Endothelial cell of umbilical vein (primary cell): Measurements from ENCODE around the gene ASB13. TPM values are rescaled to one million over a fixed set of nuclear protein-coding genes. Genes with fewer than 3 reads are reported as not detected.

Experiments used
- BruUV-seq: library from RNA; stranded (reverse); fragments of 400-500 nt; replicated peaks from 2 replicates; lab custom pipeline; 2021; lab: Mats Ljungman, UMichigan
- CTCF ChIA-PET: fragments of 300-600, 350-600 bp; sonication (Branson Sonifier 250); formaldehyde crosslinking; loops from one replicate; lab custom pipeline; 2021; ENCODE audit warnings: antibody characterized with exemption, inconsistent platforms; lab: Charles Lee
- POLR2A ChIA-PET: fragments of 300-600, 350-600 bp; sonication (Branson Sonifier 250); formaldehyde crosslinking; loops from one replicate; lab custom pipeline; 2021; ENCODE audit warnings: antibody characterized with exemption, inconsistent platforms; lab: Charles Lee
- DNase-seq: peaks from one replicate; pipeline ENCODE4 v3.0.0-alpha.2; 2011; ENCODE audit warnings: low read depth, low spot score
- FAIRE-seq: peaks from 2 replicates; lab custom pipeline; 2011; peaks lifted over from hg19 to GRCh38; lab: Jason Lieb, UNC
- H2AFZ ChIP-seq: 2 replicates; pipeline ENCODE4 v1.6.0; 2012; ENCODE audit warnings: low read depth, low read length, control low read depth, inconsistent platforms
- H3K27ac ChIP-seq: 2 replicates; pipeline ENCODE4 v1.5.1; 2011; ENCODE audit warnings: low read depth, mild to moderate bottlenecking, control low read depth, low read length, moderate library complexity; ENCODE audit not compliant: insufficient read depth
- H3K27me3 ChIP-seq, 2 experiments: 2 replicates each; pipeline versions ENCODE4 v1.6.0 to v1.6.1; 2011; ENCODE audit warnings: low read length in 2 of 2, mixed read lengths in 1 of 2; ENCODE audit not compliant: control insufficient read depth in 2 of 2, insufficient read depth in 2 of 2
- H3K36me3 ChIP-seq, 2 experiments: 2 replicates in 1 of 2; 3 replicates in 1 of 2; pipeline ENCODE4 v1.5.1; 2011; ENCODE audit warnings: low read length in 2 of 2, mild to moderate bottlenecking in 1 of 2, moderate library complexity in 1 of 2; ENCODE audit not compliant: control insufficient read depth in 2 of 2, insufficient read depth in 2 of 2; ENCODE audit errors: extremely low read depth in 1 of 2
- H3K4me1 ChIP-seq: 3 replicates; pipeline ENCODE4 v1.5.1; 2011; ENCODE audit warnings: mild to moderate bottlenecking, low read length; ENCODE audit not compliant: control insufficient read depth, insufficient read depth; ENCODE audit errors: extremely low read depth
- H3K4me2 ChIP-seq: 2 replicates; pipeline ENCODE4 v1.6.1; 2011; ENCODE audit warnings: low read length, control low read depth, mixed read lengths; ENCODE audit not compliant: insufficient read depth
- H3K4me3 ChIP-seq, 3 experiments: fragments of 200-600 bp in 1 of 3; sonication (generic), shearing (Covaris generic) in 1 of 3; replicated peaks in 1 of 3; 2 replicates each; pipeline ENCODE4 v1.5.1; 2011 to 2016; ENCODE audit warnings: control low read depth in 3 of 3, low read length in 3 of 3, mild to moderate bottlenecking in 2 of 3, inconsistent platforms in 1 of 3, low read depth in 1 of 3, moderate library complexity in 1 of 3; ENCODE audit not compliant: insufficient read depth in 1 of 3
- H3K79me2 ChIP-seq: 2 replicates; pipeline ENCODE4 v1.6.0; 2012; ENCODE audit warnings: low read length, inconsistent platforms; ENCODE audit not compliant: control insufficient read depth, insufficient read depth
- H3K9ac ChIP-seq: replicated peaks from 2 replicates; pipeline ENCODE3; 2011; ENCODE audit warnings: low read length, control low read depth; ENCODE audit not compliant: insufficient read depth; ENCODE audit errors: extremely low read depth
- H3K9me1 ChIP-seq: replicated peaks from 3 replicates; pipeline ENCODE4 v1.6.0; 2011; ENCODE audit warnings: mild to moderate bottlenecking, low read length; ENCODE audit not compliant: control insufficient read depth, insufficient read depth; ENCODE audit errors: extremely low read depth
- H3K9me3 ChIP-seq: replicated peaks from 2 replicates; pipeline ENCODE4 v1.5.1; 2012; ENCODE audit warnings: low read length, inconsistent platforms; ENCODE audit not compliant: control insufficient read depth, insufficient read depth
- H4K20me1 ChIP-seq: replicated peaks from 2 replicates; pipeline ENCODE3; 2011; ENCODE audit warnings: mild to moderate bottlenecking, low read length; ENCODE audit not compliant: control insufficient read depth, insufficient read depth; ENCODE audit errors: extremely low read depth
- CTCF ChIP-seq, 2 donors: IDR thresholded peaks; 1 replicate in 1 of 2; 2 replicates in 1 of 2; pipeline ENCODE4 v1.5.1; 2011; ENCODE audit warnings: low read length in 2 of 2, mild to moderate bottlenecking in 2 of 2, moderate library complexity in 2 of 2, control low read depth in 1 of 2, inconsistent platforms in 1 of 2, low read depth in 1 of 2; ENCODE audit not compliant: insufficient read depth in 1 of 2; ENCODE audit errors: extremely low read depth in 1 of 2
- EZH2 ChIP-seq: IDR thresholded peaks from 2 replicates; pipeline ENCODE4 v1.6.1; 2012; ENCODE audit warnings: borderline replicate concordance, low read depth, mild to moderate bottlenecking, moderate library complexity, low read length, inconsistent platforms; ENCODE audit not compliant: severe bottlenecking
- FOS ChIP-seq: IDR thresholded peaks from 2 replicates; pipeline ENCODE4 v1.6.1; 2011; ENCODE audit warnings: mild to moderate bottlenecking, low read length, moderate library complexity, borderline replicate concordance; ENCODE audit not compliant: insufficient read depth
- JUN ChIP-seq: IDR thresholded peaks from 2 replicates; pipeline ENCODE4 v1.6.1; 2011; ENCODE audit warnings: borderline replicate concordance, low read depth; ENCODE audit not compliant: insufficient read length, insufficient read depth
- MYC ChIP-seq: IDR thresholded peaks from one replicate; pipeline ENCODE4 v1.6.1; 2011; ENCODE audit warnings: mild to moderate bottlenecking, low read depth, low read length
- POLR2A ChIP-seq: IDR thresholded peaks from 2 replicates; pipeline ENCODE4 v1.6.1; 2012; ENCODE audit warnings: low read depth, mild to moderate bottlenecking, control low read depth, low read length
- POLR2AphosphoS5 ChIP-seq: IDR thresholded peaks from 2 replicates; pipeline ENCODE4 v1.6.1; 2012; ENCODE audit warnings: low read depth, mild to moderate bottlenecking, control low read depth, low read length, moderate library complexity; ENCODE audit not compliant: insufficient read depth
- dilution Hi-C: fragments of 300-500 bp; cut with MboI; formaldehyde crosslinking; loops from one replicate; pipeline ENCODE4 v1.15.0; 2019; ENCODE audit warnings: low sequenced_read_pairs; ENCODE audit not compliant: extremely low pct_ligation_motif_present
- intact Hi-C: fragments of 100-400 bp; cut with micrococcal nuclease; formaldehyde crosslinking; loops from one replicate; pipeline ENCODE4 v1.10.0; 2022
- polyA plus RNA-seq, 4 experiments: library from polyadenylated mRNA; depleted of rRNA in 3 of 4; stranded (reverse) in 3 of 4; unstranded in 1 of 4; fragments of >200 nt; gene quantifications; 2 replicates each; pipeline versions ENCODE4 v1.2.1 to v1.2.3, GENCODE V29; 2011 to 2012; ENCODE audit warnings: missing spikeins in 1 of 4
- total RNA-seq: library from RNA; stranded (reverse); gene quantifications from 2 replicates; pipeline ENCODE4 v1.2.3, GENCODE V29; 2021
- TF ChIP-seq, protein P1 (sequence below): IDR thresholded peaks from 2 replicates; pipeline ENCODE4 v1.6.1; 2011; ENCODE audit not compliant: insufficient read depth, insufficient read length

The ASB13 gene
- total and polyA plus RNA-seq, 2 donors (not counting 3 experiments of a cell fraction or from before 2014, with no cell fraction given) = 6.3 to 7.3 TPM

DNA sequence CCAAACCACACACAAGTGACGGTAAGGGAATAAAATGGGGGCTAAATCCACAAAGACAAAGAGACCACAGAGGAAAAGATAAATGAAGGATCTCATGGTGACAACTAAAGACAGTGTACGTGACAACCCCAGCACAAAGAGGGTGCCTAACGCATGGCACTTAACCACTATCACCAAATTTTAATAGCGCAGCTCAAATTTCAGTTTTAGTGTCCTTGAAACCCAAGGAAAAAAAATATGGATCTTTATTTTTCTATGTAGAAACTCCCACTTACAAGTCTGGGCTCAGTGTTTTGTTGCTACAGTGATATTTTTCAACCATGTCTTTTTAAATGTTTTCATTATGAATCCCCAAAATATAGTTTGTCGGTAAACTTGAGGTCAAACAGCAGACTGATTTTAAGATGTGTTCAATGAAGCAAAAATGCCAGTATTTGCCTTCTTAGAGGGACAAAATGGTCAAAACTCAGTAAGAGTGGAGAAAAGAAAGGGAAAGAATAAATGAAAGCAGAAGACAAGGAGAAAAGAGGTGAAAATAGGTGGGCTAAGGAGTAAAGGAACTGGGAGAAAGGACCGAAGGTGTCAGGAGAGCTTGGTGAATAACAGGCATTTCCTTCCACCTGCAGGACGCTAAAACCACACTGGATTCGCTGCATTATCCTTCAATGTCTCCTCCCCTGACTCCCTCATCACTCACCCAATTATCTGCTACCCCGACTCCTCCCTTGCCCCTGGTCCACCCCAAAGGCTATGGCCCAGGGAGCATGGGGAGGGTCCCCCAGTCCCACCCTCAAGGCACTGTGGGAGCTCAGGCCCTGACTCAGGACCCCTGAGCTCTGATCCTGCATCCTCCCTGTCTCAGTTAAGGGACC lies 3.5 kb downstream of the ASB13 start:
- dilution Hi-C loops = no loop called here

GRCh38 chr10:5661043-5661442 lies 5.4 kb downstream of the ASB13 start:
- Histone ChIP-seq H3K4me1 (peaks cover 6% of the 10 kb centered on the region), H3K27me3 (no peaks in the 10 kb centered on the region), H3K79me2 (no peaks in the 10 kb centered on the region), H3K27ac (no peak overlapping the region), H4K20me1 (no peaks in the 10 kb centered on the region), H2AFZ (no peak overlapping the region), H3K9ac (no peak overlapping the region), H3K36me3 (no peaks in the 10 kb centered on the region), H3K4me3 (no peak overlapping the region), H3K4me2 (no peak overlapping the region), H3K9me3 (no peaks in the 10 kb centered on the region), H3K9me1 (no peaks in the 10 kb centered on the region)
- BruUV-seq = no TSS peak
- intact Hi-C loops (no loop called here), dilution Hi-C loops (no loop called here)
- POLR2A ChIA-PET = no interaction called here
- DNase-seq (no peak), FAIRE-seq (no peak)
- TF ChIP-seq EZH2 (no peak), CTCF (IDR thresholded peaks at IDR 0.05; ENCODE audit: extremely low read depth in 1 of 2, insufficient read depth in 1 of 2, low read depth in 1 of 2, low read length in 2 of 2) (no peak), POLR2AphosphoS5 (no peak), FOS (no peak), MYC (no peak), POLR2A (no peak)
- TF ChIP-seq, protein P1, sequence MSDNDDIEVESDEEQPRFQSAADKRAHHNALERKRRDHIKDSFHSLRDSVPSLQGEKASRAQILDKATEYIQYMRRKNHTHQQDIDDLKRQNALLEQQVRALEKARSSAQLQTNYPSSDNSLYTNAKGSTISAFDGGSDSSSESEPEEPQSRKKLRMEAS = no peak
- CTCF ChIA-PET = no interaction called here

More for the DNA sequence above, 3.5 kb downstream of the ASB13 start:
- TF ChIP-seq EZH2 (no peak), JUN (no peak)
- H3K79me2 ChIP-seq = no peaks in the 10 kb centered on the region
- H3K27me3 ChIP-seq = no peaks in the 10 kb centered on the region
- no peak overlapping the region for H3K9ac ChIP-seq
- no peak overlapping the region for H3K4me3 ChIP-seq
- no peak overlapping the region for H2AFZ ChIP-seq
- DNase-seq = no peak
- ChIA-PET CTCF (no interaction called here), POLR2A (no interaction called here)
- no peaks in the 10 kb centered on the region for H3K36me3 ChIP-seq
- no peaks in the 10 kb centered on the region for H3K9me1 ChIP-seq
- no peaks in the 10 kb centered on the region for H4K20me1 ChIP-seq
- no TSS peak for BruUV-seq
- H3K4me2 ChIP-seq = no peak overlapping the region
- peaks cover 6% of the 10 kb centered on the region for H3K4me1 ChIP-seq
- intact Hi-C loops = no loop called here
- no peaks in the 10 kb centered on the region for H3K9me3 ChIP-seq
- no peak overlapping the region for H3K27ac ChIP-seq
- peak; percentile 44 for FAIRE-seq
